Measurements from ENCODE around the gene MOK.
A peak's percentile ranks its signal among the peaks of the same experiment; 100 is the strongest.
"Not testable (repeated sequence)": the region's sequence is repeated elsewhere in the genome, so short reads cannot be mapped to it uniquely, and the experiment has no call there.

MOK gene

GRCh38 chr14:102320671-102321455 is 15.9 kb upstream of the MOK start:
- no peak for DNase-seq

GRCh38 chr14:102320033-102320660 is 15.2 kb upstream of the MOK start:
- peak; percentile 11 for DNase-seq

GRCh38 chr14:102319351-102320032 is 14.5 kb upstream of the MOK start, which contains the start of gene ZNF839:
Gene ZNF839, plus strand, starts transcription at chr14:102319746. Its CDS starts 20 bp downstream, at chr14:102319766.
- peak; percentile 92 for DNase-seq

- no peak for DNase-seq
Observed at GRCh38 chr14:102318781-102319276, 13.9 kb upstream of the MOK start.

GRCh38 chr14:102317564-102318248 is 12.7 kb upstream of the MOK start:
- peak; percentile 51 for DNase-seq

GRCh38 chr14:102316743-102317563 is 12.0 kb upstream of the MOK start:
- peak; percentile 87 for DNase-seq

GRCh38 chr14:102316338-102316742 is 11.4 kb upstream of the MOK start:
- DNase-seq: no peak

- no peak for DNase-seq
Observed at GRCh38 chr14:102315121-102315520, 10.2 kb upstream of the MOK start.

- DNase-seq: peak; percentile 86
Observed at GRCh38 chr14:102314242-102315011, 9.5 kb upstream of the MOK start.

- no peak for DNase-seq
Observed at GRCh38 chr14:102303664-102304063, 1.3 kb downstream of the MOK start.

GRCh38 chr14:102298303-102299070 is 6.5 kb downstream of the MOK start:
- DNase-seq: not testable (repeated sequence)

- DNase-seq: no peak
Observed at GRCh38 chr14:102297436-102298170, 7.4 kb downstream of the MOK start.

GRCh38 chr14:102295270-102295669 is 9.7 kb downstream of the MOK start:
- DNase-seq: no peak

GRCh38 chr14:102293781-102294180 is 11.2 kb downstream of the MOK start:
- DNase-seq: no peak

GRCh38 chr14:102292441-102292840 is 12.5 kb downstream of the MOK start:
- no peak for DNase-seq

GRCh38 chr14:102288139-102288538 is 16.8 kb downstream of the MOK start:
- no peak for DNase-seq

- DNase-seq: no peak
Observed at GRCh38 chr14:102285106-102285505, 19.9 kb downstream of the MOK start.

- no peak for DNase-seq
Observed at GRCh38 chr14:102283631-102284129, 21.3 kb downstream of the MOK start.

GRCh38 chr14:102282751-102283465 is 22.1 kb downstream of the MOK start:
- DNase-seq: no peak
